ENCODE measurements around the gene TACC2.
"Not testable (repeated sequence)": the region's sequence is repeated elsewhere in the genome, so short reads cannot be mapped to it uniquely, and the experiment has no call there.

The TACC2 gene

GRCh38 chr10:121990015-121990677, 1.2 kb downstream of the TACC2 start:
- DNase-seq, result no peak

GRCh38 chr10:121991727-121992126, 2.8 kb downstream of the TACC2 start:
- not testable (repeated sequence) for DNase-seq

GRCh38 chr10:121994429-121994941, 5.5 kb downstream of the TACC2 start:
- peak in 2 of 3 experiments; percentile 12 to 39 for DNase-seq

- DNase-seq, result no peak
These were observed 9.5 kb downstream of the TACC2 start for GRCh38 chr10:121998462-121998861.

GRCh38 chr10:121999301-121999700, 10.3 kb downstream of the TACC2 start:
- DNase-seq, result no peak

GRCh38 chr10:122001698-122002097, 12.7 kb downstream of the TACC2 start:
- DNase-seq, result no peak

- DNase-seq, result no peak
These were observed 18.5 kb downstream of the TACC2 start for GRCh38 chr10:122007415-122007814.

- no peak for DNase-seq
These were observed 21.6 kb downstream of the TACC2 start for GRCh38 chr10:122010405-122011050.

GRCh38 chr10:122012731-122013130, 23.8 kb downstream of the TACC2 start:
- no peak for DNase-seq

- DNase-seq, result no peak
These were observed 24.4 kb downstream of the TACC2 start for GRCh38 chr10:122013311-122013780.

GRCh38 chr10:122014652-122015248, 25.8 kb downstream of the TACC2 start:
- no peak for DNase-seq

GRCh38 chr10:122017926-122018325, 29.0 kb downstream of the TACC2 start:
- DNase-seq, result not testable (repeated sequence)

- no peak for DNase-seq
These were observed 29.5 kb downstream of the TACC2 start for GRCh38 chr10:122018491-122018890.

- DNase-seq, result no peak
These were observed 30.0 kb downstream of the TACC2 start for GRCh38 chr10:122018951-122019413.

- peak; percentile 27 to 64 (median 29) for DNase-seq
These were observed 30.5 kb downstream of the TACC2 start for GRCh38 chr10:122019414-122019975.

- no peak for DNase-seq
These were observed 31.3 kb downstream of the TACC2 start for GRCh38 chr10:122020226-122020625.

- no peak for DNase-seq
These were observed 32.4 kb downstream of the TACC2 start for GRCh38 chr10:122021379-122021778.

GRCh38 chr10:122021828-122022227, 32.9 kb downstream of the TACC2 start:
- no peak for DNase-seq

- DNase-seq, result no peak
These were observed 33.3 kb downstream of the TACC2 start for GRCh38 chr10:122022276-122022675.

- DNase-seq, result not testable (repeated sequence)
These were observed 34.3 kb downstream of the TACC2 start for GRCh38 chr10:122023257-122023656.

GRCh38 chr10:122029499-122030199, 40.7 kb downstream of the TACC2 start:
- no peak for DNase-seq

GRCh38 chr10:122030200-122030552, 41.2 kb downstream of the TACC2 start:
- DNase-seq, result no peak
